Sciatic nerve (tissue), 2 donors: ENCODE measurements around the gene MED12L. TPM values are rescaled to one million over a fixed set of nuclear protein-coding genes. Genes with fewer than 3 reads are reported as not detected.

Experiments used
- ATAC-seq: fragments of 200-7000 bp; cut with Tn5 transposase; one replicate; pipeline ENCODE4 v1.9.1; 2020; ENCODE audit warnings: mild to moderate bottlenecking, moderate library complexity
- DNase-seq: peaks from one replicate; pipeline ENCODE4 v3.0.0-alpha.2; 2020; ENCODE audit warnings: low spot score
- intact Hi-C: fragments of 100-400 bp; cut with DNase I; formaldehyde crosslinking; loops from one replicate; pipeline ENCODE4 v1.14.2; 2022
- total RNA-seq: library from RNA; stranded (reverse); fragmentation: NEBNext Ultra II Directional; extraction: Animal tissue kit (Norgen Biotek cat#: 25700); gene quantifications from one replicate; pipeline ENCODE4 v1.2.1, GENCODE V29; 2021
- donor health status: DM: no; HTN: no; CAD: no.
- donor health status: DM: no; HTN: no; CAD: no.

MED12L gene
- total RNA-seq, 1 donor from 2014 or later = 4.8 TPM

DNA sequence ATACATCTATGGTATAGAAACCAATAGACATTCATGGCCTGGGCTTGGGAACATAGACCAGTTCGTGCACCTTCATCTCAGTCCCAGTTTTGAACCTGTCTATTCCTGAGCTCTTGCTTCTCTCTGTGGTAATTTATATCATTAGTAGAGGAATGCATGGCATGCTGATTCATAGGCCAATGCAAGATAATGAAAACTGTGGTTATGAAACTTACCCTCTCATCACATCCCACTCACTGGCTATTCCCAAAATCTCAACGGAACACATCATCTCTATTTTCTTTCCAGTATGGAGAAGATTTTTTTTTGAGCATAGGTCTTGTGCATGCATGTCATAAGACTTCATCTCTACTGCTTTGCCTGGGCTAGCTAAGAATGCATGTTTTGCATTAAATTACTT, 317.8 kb downstream of the MED12L start:
- intact Hi-C loops = no loop called here
- ATAC-seq = no peak
- DNase-seq = no peak

DNA sequence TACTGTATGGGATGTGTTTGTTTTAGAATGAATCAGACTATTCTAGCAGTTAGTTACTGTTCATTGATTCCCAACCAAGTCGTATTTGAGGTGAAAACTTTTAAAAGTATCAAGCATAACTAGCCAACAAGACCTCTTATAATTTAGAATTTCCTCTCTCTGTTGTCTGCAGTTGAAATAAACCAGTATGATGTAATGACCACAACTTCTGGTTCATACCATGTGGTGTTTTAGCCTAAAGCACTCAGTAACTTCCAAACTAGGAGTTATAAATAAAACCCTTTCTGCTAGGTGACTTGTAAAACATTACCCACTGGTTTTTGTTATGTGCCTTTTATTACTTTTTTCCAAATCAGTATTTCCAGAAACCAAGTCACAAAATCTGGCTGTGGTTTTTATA, 318.9 kb downstream of the MED12L start:
- no peak for ATAC-seq
- intact Hi-C loops = no loop called here
- no peak for DNase-seq

DNA sequence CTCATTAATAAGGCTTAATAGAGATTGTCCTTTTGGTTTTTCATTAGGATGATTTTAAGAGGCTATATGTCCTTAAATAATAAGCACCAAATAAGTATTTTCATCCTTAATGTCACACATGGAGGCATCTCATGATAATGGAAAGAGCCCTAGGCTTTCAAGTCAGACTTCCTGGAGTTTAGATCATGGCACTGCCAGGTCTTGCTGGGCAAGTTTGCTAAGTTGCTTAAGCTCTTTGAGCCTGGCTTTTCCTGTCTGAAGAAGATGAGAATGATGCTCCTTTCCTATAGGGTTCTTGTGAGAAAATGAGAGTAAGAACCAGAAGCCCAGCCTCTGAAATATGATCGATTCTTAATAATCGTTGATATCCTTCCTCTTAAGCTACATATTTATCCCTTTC, 322.5 kb downstream of the MED12L start:
- ATAC-seq (no peak), DNase-seq (no peak)
- intact Hi-C loops = no loop called here

DNA sequence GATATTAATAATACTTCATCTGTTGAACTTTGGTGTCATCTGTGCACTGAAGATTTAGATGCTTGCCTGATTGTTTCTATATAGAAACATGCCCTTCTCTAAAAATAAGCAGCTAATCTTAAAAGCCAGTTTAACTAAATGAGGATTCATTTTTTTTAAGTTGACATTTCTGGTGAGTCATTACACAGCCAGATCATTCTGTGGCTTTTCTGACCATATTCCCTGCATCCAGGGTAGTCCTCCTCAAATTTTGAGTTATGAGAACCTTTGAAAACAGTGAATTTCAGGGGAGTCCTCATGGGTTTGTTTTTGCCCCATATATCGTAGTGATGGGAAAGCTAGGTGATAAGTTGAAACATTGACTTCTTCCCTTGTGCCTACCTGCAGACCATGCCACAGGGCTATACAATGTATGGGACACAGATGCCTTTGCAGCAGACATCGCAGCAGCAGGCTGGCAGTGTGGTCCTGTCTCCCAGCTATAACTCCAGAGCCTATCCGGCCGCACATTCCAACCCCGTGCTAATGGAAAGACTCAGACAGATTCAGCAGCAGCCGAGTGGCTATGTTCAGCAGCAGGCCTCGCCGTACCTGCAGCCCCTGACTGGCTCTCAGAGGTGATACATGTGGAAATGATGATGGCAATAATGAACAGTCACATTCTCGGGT, 325.6 kb downstream of the MED12L start:
- DNase-seq (no peak), ATAC-seq (no peak)
- intact Hi-C loops = no loop called here

DNA sequence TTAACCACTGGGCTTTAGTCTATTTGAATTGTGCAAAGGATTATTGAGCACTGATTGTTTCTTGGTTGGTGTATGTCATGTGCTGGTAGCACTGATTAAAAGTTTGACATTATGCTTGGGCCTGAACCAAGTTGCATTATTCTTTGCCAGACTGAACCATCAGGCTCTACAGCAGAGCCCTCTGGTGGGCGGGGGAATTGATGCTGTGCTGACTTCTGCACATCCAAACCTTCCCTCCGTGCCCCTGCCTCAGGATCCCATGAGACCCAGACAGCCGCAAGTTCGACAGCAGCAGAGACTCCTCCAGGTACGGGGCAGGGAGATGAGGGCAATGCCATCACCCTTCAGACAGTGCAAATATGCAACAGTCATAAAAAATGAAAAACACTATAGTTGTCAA, 327.5 kb downstream of the MED12L start:
- intact Hi-C loops = no loop called here
- no peak for DNase-seq
- ATAC-seq = no peak

DNA sequence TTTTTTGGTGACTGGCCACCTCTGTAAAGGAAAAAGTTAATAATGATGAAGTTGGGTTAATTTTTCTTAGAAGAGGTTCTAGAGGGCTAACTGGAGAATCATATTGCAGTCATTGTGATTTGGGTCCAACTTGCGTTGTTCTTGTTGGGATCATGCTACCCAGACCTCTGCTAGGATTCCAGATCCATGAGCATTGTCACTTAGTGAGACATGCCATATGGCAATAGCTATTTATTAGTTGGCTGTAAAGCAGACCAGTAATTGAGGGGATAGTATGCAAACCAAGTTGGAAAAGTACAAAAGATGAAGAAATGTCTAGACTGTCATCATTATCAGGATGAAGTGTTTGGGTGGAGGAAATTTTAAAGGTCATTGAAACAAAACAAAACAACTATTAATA, 329.8 kb downstream of the MED12L start:
- DNase-seq (no peak), ATAC-seq (no peak)
- intact Hi-C loops = no loop called here

DNA sequence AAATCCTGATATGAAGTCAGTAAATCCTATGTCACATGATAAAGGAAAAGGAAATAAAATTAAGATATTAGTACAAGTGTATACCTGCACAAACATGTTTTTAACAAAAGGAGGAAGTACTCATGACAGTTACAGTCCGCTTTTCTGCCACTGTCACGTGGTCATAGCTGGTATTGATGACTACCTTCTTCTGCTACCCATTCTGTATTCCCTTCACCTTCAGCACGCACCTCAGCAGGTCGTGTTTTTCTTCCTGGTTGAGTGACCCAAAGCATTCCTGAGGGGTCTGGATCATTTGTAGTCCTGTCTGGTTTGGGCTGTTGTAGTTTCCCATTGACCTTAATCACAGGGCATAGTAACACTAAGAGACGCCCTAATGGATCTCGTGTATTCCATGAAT, 334.3 kb downstream of the MED12L start:
- DNase-seq (no peak), ATAC-seq (no peak)
- intact Hi-C loops = no loop called here

DNA sequence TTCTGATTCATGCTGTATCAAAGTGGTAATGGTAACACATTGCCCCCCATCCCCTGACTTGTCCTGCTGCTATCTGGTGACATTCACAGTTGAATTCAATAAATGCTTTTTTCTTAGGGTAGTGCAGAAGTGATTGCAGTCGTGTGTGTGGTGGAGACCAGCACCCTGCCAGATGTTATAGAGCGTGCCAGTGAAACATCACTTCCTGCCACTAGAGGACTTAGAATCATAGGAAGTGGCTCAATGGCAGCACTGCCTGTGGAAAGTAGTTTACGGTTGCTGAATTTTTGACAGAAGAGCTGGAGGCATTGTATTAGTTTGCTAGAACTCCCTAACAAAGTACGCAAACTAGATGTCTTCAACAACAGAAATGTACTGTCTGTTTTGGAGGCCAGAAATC, 336.5 kb downstream of the MED12L start:
- intact Hi-C loops = no loop called here
- DNase-seq = no peak
- no peak for ATAC-seq

DNA sequence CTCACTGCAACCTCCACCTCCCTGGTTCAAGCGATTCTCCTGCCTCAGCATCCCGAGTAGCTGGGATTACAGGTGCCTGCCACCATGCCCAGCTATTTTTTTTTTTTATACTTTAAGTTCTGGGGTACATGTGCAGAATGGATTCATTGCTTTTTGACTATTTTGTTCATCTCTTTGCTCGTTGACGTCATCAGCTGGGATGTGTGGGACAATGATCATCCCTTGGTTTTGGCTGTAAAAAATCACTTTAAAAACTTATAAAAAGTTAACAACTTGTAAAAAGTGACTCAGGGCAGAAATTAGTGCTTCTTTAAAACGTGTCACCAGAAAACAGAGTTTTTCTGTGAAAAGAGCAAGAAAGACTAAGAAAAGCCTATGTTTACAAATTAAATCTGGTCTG, 337.6 kb downstream of the MED12L start:
- intact Hi-C loops = no loop called here
- no peak for ATAC-seq
- no peak for DNase-seq

DNA sequence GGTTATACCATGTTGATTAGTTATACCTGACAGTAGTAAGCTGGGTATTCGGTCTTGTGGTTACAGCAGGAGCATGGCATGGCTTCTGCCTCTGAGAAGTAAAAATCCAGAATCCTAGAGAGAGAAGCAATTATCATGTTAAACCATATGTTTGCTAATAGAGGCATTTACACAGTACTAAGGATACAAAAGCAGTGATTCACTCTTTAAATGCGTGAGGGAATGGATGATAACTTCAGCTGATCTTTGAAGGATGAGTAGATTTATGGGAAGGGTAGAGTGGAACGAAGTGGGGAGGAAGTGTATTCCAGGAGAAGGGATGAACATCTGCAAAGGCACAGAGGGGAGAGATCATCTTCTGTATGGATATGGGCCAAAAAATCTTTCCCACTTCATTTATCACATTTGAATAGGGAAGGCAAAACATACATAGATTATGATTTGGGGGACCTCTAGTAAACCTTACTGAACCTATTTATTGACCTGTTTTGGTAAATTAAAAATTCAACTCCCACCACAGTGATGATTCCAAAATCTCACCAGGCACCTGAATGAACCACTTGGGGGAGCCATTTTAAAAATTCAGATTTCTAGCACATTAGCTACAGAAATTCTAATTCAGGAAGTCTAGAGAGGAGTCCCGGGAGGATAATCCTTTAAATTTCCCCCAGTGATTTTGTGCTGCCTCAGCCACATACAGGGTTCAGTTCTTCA, 340.3 kb downstream of the MED12L start:
- intact Hi-C loops = no loop called here
- DNase-seq (no peak), ATAC-seq (no peak)

DNA sequence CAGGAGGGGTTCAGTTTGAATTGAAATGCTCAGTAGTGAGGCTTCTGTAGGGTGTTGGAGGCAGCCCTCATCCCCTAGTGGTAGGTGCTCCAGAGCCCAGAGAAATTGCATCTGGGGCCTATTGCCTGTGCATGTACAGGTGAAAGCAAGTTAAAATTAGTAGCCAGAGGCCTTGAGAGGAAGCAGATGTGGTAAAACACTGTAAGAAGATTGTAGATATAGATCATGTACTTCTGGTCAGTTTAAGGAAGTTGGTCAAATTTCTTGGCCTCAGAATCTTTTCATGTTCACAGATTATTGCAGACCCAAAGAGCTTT, 340.8 kb downstream of the MED12L start:
- DNase-seq (no peak), ATAC-seq (no peak)
- intact Hi-C loops = no loop called here

DNA sequence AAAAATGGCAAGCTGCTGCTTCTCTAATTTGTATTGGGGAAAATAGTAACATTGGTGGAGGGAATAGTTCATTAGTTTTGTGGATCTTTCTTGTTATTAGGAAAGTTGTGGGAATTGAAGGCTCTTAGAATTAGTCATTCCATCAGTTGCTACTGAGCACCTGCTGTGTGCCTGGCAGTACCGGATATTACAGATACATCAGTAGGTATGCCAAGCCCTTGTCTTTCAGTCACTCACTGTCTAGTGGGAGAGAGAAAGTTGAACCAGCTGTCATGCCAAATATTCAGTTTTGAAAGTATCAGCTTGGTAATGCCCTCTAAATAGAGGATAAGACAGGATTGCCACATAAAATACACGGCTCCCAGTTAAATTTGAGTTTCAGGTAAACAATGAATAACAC, 342.9 kb downstream of the MED12L start:
- no peak for DNase-seq

DNA sequence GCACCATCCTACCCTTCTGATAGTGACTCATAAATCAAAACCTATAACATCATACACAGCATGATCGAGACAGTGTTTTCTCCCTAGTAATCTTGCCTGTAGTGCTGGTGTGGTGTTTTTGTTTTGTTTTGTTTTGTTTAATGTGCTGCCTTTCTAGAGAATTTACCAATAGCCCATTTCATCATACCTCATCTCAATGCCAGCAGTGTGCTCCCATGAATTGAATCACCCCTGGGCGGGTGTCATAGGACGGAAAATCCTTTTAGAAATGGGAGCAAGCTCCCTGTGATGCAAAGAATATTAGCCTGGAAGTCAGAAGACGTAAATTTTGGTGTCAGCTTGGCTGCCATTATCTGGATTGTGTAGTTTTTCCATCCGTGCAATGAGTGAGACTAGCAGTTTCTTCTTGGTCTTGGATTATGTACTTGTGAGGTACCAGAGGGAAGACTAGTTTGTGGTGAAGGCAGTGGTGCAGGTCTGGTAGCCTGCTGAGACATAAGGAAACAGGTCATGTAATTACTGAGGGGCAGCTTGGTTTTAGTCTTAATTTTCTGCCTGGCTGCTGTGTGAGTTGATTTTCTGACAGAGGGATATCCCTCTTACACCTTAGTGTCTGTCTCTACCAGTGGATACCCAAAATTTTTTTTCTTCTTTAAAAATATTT, 345.5 kb downstream of the MED12L start:
- intact Hi-C loops = no loop called here
- ATAC-seq (no peak), DNase-seq (no peak)

More for the DNA sequence above, 342.9 kb downstream of the MED12L start:
- intact Hi-C loops = no loop called here
- no peak for ATAC-seq

DNA sequence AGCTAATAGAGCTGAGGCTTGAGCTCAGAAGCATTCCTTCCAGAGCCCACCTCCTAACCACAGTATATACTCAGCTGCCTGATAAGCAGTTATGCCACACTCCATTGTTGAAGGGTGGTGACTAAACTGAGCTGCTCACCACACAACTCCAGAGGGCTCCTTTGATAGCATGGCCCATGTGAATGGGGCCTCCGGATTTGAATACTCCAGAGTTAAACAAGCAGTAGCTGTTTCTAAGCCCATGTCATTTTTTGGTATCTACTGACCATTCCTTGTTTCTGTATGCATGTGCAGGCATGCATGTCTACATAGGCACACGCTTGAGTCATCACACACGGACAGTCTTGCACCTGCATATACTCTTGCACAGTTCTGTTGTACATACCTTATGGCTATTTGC, 346.5 kb downstream of the MED12L start:
- DNase-seq (no peak), ATAC-seq (no peak)
- intact Hi-C loops = no loop called here

DNA sequence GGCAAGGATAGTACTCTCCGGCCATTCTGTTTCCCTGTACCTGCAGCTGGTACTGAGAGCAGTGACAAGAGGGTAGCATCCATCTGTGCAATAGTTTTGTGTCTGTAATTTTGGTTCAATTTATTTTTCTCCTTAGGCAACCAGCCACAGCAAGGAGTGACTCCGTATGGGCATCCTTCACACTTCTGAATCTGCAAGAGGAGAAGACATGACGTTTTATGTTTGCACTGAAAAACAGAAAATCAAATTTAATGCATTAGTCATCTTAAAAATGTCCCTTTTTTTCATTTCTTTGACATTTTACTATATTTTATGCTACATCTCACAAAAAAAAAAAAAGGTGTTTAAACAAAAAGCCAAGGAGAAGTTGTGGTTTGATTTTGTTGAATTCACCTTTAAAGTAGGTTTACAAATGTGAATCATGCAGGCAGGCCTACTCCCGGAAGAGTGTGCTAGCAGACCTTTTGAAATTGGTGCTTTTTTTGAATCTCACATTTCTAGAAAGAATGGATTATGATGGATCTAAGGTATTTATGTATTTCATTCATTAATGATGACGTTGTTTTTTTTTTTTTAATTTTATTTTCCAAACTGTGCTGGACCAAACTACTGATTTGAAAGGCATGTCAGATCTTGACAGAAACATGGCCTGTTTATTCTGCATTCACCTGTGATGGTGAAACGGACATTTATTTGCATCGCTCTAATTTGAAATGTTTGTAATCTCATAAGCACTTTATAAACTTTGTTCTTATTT, 347.3 kb downstream of the MED12L start:
- ATAC-seq (no peak), DNase-seq (no peak)
- intact Hi-C loops = no loop called here

DNA sequence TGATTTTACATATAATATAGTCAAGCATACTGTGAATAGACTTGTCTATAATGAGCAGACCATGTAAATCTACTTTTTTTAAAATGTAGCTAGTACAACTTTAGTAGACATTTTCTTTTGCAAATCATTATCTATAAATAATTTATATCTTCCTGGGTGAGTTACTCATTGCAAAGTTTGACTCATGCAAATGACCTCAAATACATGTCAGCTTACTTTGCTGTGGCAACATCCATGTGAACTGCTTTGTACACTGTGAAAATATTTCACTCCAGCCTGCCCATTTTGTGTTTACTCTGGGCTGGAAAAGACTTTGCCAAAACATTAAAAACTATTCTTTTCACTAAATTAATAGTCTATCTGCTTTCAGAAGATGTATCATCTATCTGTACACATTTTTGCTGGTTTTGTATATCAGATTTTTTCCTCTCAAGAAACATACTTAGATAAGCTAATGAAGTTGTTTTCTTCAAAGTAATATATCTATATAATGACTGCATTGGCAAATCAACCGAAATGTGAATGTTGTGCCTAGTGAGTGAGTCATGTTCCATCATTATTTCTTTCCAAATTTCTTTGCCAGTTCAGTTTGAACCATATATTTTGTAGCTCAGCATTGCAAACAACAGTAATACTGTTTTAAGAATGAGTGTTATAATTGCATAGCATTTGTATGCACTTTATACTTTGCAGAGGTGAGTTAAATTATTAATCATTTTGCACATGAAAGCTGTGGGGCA, 348.9 kb downstream of the MED12L start:
- ATAC-seq (no peak), DNase-seq (no peak)
- intact Hi-C loops = no loop called here

DNA sequence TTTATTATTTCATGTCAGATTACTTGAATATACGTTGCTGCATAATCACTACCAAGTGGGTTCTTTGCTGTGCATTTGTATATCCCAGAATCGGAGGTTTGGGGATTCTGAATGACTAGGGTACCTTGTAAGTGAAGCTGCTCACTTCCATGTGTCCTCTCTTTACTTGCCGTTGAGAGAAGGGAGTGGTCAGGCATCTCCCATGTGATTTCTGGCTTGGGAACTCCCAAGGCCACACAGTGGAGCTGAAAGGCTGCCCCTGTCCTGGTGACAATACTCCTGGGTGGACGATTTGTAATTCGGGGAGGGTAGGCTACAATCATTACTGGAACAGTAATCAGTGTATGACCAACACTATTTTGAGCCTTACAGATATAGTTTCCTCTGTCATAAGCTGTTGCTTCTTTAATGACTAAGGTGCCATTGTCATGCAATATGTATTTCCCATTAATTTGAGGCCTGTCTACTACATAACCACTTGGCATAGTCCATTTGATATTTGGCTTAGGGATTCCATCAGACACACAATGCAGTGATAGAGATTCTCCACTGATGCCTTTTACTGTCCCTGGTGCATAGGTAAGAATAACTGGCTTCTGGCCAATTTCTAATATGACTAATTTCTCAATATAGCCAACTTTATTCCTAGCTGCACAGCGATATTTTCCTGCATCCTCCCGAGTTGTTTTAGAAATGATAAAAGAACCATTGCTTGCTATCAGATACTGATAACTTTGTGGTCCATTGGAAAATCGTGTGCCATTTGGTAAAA, 351.4 kb downstream of the MED12L start:
- intact Hi-C loops = no loop called here
- DNase-seq = no peak
- no peak for ATAC-seq

DNA sequence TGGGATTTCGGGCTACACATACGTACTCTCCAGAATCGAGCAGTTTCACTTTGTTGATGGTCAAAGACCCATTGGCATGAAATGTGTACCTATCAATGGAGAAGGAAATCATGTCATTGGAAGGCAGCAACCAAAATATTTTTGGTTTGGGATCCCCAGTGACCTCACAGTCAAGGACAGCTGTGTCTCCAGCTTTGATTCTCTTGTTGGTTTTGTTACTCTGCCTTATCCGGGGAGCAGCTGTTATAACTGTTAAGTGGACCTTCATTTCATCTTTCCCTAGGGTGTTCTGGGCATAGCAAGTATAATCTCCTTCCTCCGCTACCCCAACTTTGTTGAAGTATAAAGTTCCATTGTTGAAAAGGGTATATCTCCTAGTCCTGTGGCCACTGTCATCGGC, 352.4 kb downstream of the MED12L start:
- ATAC-seq (no peak), DNase-seq (no peak)
- intact Hi-C loops = no loop called here
